ENCODE measurements around the gene MMS22L. TPM values are rescaled to one million over a fixed set of nuclear protein-coding genes. Genes with fewer than 3 reads are reported as not detected.

Gene MMS22L
- total RNA-seq, 2 experiments from 2014 or later = 43.4 to 46.3 TPM

- ATAC-seq = no peak
- Mint-ChIP-seq H3K27me3 (peaks cover 23% of the 10 kb centered on the region), H3K9me3 (ENCODE audit: low read depth) (peaks cover 10% of the 10 kb centered on the region), H3K4me1 (peaks cover 3% of the 10 kb centered on the region), H3K27ac (no peak overlapping the region), H3K4me3 (no peak overlapping the region), H3K36me3 (peaks cover 6% of the 10 kb centered on the region)
- CTCF ChIA-PET = interaction anchor here (1.0 kb wide), 1 partner anchor 103 kb away, joined by 3 read pairs; no protein-coding TSS in a partner anchor
- DNase-seq = no peak
These were observed 6.3 kb upstream of the MMS22L start for GRCh38 chr6:97289332-97289731.

DNA sequence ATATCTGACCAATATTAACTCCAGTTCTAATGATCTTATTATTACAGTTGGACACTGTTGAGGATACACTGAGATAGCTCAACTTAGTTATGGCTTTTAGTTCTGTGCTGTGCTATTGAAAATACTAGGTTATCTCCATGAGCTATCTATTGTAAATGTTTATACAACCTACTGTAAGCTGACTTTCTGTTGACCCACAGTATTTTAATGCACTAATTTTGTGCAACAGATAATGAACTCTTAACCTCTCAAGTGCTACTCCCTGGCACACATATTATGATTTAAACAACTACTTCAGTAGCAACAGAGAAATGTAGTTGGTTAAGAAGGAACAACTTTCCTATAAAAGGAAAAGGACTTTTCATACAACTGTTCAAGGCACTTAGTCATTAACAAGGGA, 5.2 kb upstream of the MMS22L start:
- Mint-ChIP-seq H3K27me3 (peaks cover 11% of the 10 kb centered on the region), H3K9me3 (ENCODE audit: low read depth) (peaks cover 10% of the 10 kb centered on the region), H3K36me3 (peaks cover 6% of the 10 kb centered on the region), H3K27ac (no peak overlapping the region), H3K4me1 (peaks cover 8% of the 10 kb centered on the region), H3K4me3 (no peak overlapping the region)
- DNase-seq (no peak), ATAC-seq (no peak)
- CTCF ChIA-PET = no interaction called here

DNA sequence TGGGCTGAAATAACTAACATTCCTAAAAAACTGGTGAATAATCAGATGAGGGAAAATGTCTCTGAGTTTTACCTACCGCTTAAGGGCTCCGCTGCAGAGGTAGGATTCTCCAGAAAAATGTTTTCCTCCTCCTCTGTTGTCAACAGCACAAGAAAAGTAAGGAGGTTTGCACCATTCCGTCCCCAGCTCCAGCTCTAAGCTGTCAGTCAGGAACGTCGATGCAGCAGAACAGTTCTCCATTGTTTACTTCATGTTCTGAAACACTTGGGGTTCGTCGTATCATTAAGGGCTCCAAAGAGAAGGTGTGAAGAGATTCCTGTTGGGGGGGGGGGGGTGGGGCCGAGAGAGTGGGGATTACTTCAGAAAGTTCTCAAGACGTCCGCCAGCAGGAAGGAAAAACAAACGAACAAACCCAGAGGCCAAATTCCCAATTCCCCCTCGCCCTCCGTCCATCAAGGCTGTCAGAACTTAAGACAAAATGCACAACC, 734 bp downstream of the MMS22L start:
- H3K27me3 Mint-ChIP-seq = no peaks in the 10 kb centered on the region
- H3K4me1 Mint-ChIP-seq = peaks cover 31% of the 10 kb centered on the region
- DNase-seq (no peak), ATAC-seq (no peak)
- peak overlapping the region; percentile 91 for H3K4me3 Mint-ChIP-seq
- H3K27ac Mint-ChIP-seq = peak overlapping the region; percentile 89
- H3K36me3 Mint-ChIP-seq = peaks cover 29% of the 10 kb centered on the region
- H3K9me3 Mint-ChIP-seq (ENCODE audit: low read depth) = no peaks in the 10 kb centered on the region
- CTCF ChIA-PET = no interaction called here

- H3K36me3 Mint-ChIP-seq = peaks cover 38% of the 10 kb centered on the region
- peaks cover 32% of the 10 kb centered on the region for H3K4me1 Mint-ChIP-seq
- peak overlapping the region; percentile 91 for H3K4me3 Mint-ChIP-seq
- H3K27me3 Mint-ChIP-seq = no peaks in the 10 kb centered on the region
- CTCF ChIA-PET = interaction anchor here (2.3 kb wide), 1 partner anchor 11 kb away, joined by 4 read pairs; no protein-coding TSS in a partner anchor
- DNase-seq (no peak), ATAC-seq (no peak)
- no peak overlapping the region for H3K27ac Mint-ChIP-seq
- no peaks in the 10 kb centered on the region for H3K9me3 Mint-ChIP-seq (ENCODE audit: low read depth)
These were observed 2.2 kb downstream of the MMS22L start for GRCh38 chr6:97280766-97281165.

DNA sequence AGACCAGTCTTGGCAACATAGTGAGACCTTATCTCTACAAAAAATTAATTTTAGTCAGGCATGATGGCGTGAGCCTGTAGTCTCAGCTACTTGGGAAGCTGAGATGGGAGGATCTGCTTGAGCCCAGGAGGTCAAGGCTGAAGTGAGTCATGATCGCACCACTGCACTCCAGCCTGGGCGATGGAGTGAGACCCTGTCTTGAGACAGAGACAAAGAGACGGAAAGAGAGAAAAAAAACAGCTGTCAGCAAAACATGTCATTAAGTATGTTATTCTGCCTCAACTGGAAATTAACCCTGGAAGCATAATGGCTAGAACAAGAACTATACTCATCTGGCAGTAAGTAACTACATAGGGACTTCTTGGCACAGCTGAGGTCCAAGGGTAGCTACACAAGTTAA, 7.2 kb downstream of the MMS22L start:
- no peaks in the 10 kb centered on the region for H3K27me3 Mint-ChIP-seq
- peaks cover 16% of the 10 kb centered on the region for H3K4me1 Mint-ChIP-seq
- H3K4me3 Mint-ChIP-seq = no peak overlapping the region
- DNase-seq = no peak
- no peak overlapping the region for H3K27ac Mint-ChIP-seq
- CTCF ChIA-PET = no interaction called here
- H3K9me3 Mint-ChIP-seq (ENCODE audit: low read depth) = no peaks in the 10 kb centered on the region
- H3K36me3 Mint-ChIP-seq = peaks cover 59% of the 10 kb centered on the region
- no peak for ATAC-seq

DNA sequence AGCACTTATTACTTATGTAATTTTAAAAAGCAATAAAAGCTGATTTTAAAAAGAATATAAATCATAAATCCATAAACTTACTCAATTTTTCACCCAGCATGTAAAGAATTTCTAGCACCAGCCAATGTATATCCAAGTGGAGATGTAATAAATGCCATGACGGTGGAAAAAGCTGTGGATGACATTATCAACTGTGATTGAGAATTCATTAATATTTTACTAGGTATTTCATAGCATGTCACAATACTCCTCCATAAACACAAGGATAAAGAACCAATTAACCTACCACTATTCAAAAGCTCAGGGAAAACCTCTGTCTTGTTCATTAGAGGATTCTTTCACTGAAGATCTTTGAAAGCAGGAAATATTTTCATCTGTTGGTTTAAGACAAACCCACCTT, 13.2 kb downstream of the MMS22L start:
- Mint-ChIP-seq H3K36me3 (peaks cover 58% of the 10 kb centered on the region), H3K4me1 (peaks cover 7% of the 10 kb centered on the region), H3K27me3 (no peaks in the 10 kb centered on the region), H3K27ac (no peak overlapping the region), H3K4me3 (no peak overlapping the region), H3K9me3 (ENCODE audit: low read depth) (no peaks in the 10 kb centered on the region)
- no peak for DNase-seq
- ATAC-seq = no peak
- CTCF ChIA-PET = interaction anchor here (1.0 kb wide), 1 partner anchor 10 kb away, joined by 4 read pairs; no protein-coding TSS in a partner anchor

GRCh38 chr6:97262676-97263075, 20.3 kb downstream of the MMS22L start:
- no peaks in the 10 kb centered on the region for H3K9me3 Mint-ChIP-seq (ENCODE audit: low read depth)
- no peak for ATAC-seq
- H3K4me3 Mint-ChIP-seq = no peak overlapping the region
- DNase-seq = no peak
- CTCF ChIA-PET = interaction anchor here (0.7 kb wide), 1 partner anchor 699 kb away, joined by 3 read pairs; no protein-coding TSS in a partner anchor
- peaks cover 4% of the 10 kb centered on the region for H3K4me1 Mint-ChIP-seq
- no peak overlapping the region for H3K27ac Mint-ChIP-seq
- no peaks in the 10 kb centered on the region for H3K27me3 Mint-ChIP-seq
- H3K36me3 Mint-ChIP-seq = peaks cover 71% of the 10 kb centered on the region

GRCh38 chr6:97246842-97247241, 36.2 kb downstream of the MMS22L start:
- Mint-ChIP-seq H3K4me3 (no peak overlapping the region), H3K36me3 (peaks cover 59% of the 10 kb centered on the region), H3K4me1 (no peaks in the 10 kb centered on the region), H3K27ac (no peak overlapping the region), H3K9me3 (ENCODE audit: low read depth) (peaks cover 6% of the 10 kb centered on the region), H3K27me3 (no peaks in the 10 kb centered on the region)
- CTCF ChIA-PET = interaction anchor here (1.5 kb wide), 1 partner anchor 60 kb away, joined by 4 read pairs; no protein-coding TSS in a partner anchor
- ATAC-seq (no peak), DNase-seq (no peak)

DNA sequence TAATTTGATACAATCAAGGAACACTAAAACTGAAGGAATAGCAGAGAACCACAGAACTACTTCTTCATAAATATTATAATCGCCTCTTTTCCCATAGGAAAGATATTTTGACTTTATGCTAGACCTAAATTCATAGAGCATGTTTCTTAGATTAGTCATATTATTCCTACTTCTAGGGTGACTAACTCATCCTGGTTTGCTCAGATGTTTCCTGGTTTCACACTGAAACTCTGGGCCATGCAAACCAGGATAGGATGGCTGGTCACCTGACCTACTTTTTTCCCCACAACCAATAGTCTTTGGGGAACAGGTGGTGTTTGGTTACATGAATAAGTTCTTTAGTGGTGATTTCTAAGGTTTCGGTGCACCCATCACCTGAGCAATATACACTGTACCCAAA, 42.8 kb downstream of the MMS22L start:
- CTCF ChIA-PET = no interaction called here

DNA sequence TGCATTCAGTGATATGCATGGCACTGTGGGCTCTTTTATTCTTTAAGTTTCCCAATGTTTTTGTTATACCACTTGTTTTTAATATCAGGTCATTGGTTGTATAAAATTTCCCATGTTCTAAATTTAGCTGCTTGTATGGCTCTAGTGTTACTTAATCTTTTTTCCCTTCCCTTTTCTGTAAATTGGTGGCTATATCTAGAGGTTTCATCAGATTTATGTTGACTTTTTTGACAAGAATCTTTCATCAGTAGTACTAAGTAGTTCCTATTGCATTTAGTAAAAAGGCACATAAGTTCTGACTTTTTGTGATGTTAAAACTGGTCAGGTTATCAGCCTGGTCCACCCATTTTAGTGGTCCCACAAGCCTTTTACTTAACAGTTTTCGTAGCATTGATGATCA, 51.1 kb downstream of the MMS22L start:
- no peak overlapping the region for H3K4me3 Mint-ChIP-seq
- no peaks in the 10 kb centered on the region for H3K27me3 Mint-ChIP-seq
- H3K9me3 Mint-ChIP-seq (ENCODE audit: low read depth) = no peaks in the 10 kb centered on the region
- CTCF ChIA-PET = no interaction called here
- no peak for ATAC-seq
- DNase-seq = no peak
- peaks cover 61% of the 10 kb centered on the region for H3K36me3 Mint-ChIP-seq
- no peaks in the 10 kb centered on the region for H3K4me1 Mint-ChIP-seq
- H3K27ac Mint-ChIP-seq = no peak overlapping the region

More for the DNA sequence above, 42.8 kb downstream of the MMS22L start:
- Mint-ChIP-seq H3K9me3 (ENCODE audit: low read depth) (peaks cover 10% of the 10 kb centered on the region), H3K27me3 (no peaks in the 10 kb centered on the region), H3K4me3 (no peak overlapping the region), H3K36me3 (peaks cover 70% of the 10 kb centered on the region), H3K27ac (no peak overlapping the region), H3K4me1 (no peaks in the 10 kb centered on the region)
- no peak for ATAC-seq
- DNase-seq = no peak

DNA sequence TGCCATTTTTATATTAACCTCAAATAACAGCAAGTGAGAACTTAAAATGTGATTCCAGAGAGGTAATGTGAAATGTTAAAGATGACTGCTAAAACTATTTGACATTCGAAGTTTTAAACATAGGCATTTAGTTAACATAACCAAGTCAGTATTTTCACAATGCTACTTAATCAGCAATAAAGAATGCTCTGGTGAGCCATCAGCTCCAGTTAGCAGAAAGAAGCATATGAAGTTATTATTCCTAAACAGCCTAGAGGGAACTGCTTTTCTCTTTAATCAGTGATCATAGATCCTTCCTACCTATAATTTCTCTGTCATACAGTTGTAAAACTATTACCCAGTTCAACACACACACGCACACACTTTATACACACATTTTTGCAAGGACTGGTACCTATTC, 60.1 kb downstream of the MMS22L start:
- H3K27ac Mint-ChIP-seq = no peak overlapping the region

DNA sequence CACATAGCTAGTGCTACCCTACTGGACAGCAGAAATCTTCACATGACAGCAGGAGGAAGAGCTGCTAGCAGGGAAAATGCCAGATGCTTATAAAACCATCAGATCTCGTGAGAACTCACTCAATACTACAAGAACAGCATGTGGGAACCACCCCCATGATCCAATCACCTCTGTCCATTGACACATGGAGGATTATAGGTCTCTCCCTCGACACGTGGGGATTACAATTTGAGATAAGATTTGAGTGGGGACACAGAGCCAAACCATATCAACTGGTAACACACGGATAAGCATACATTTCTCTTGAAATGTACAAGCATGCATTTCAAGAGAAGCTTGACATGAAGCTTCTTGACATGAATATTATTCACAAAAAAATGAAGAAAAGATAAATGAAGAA, 64.1 kb downstream of the MMS22L start:
- H3K4me3 Mint-ChIP-seq = no peak overlapping the region
- no peak overlapping the region for H3K27ac Mint-ChIP-seq

More for the DNA sequence above, 60.1 kb downstream of the MMS22L start:
- Mint-ChIP-seq H3K4me1 (no peaks in the 10 kb centered on the region), H3K9me3 (ENCODE audit: low read depth) (no peaks in the 10 kb centered on the region), H3K4me3 (no peak overlapping the region), H3K36me3 (peaks cover 28% of the 10 kb centered on the region), H3K27me3 (no peaks in the 10 kb centered on the region)
- ATAC-seq = no peak
- no peak for DNase-seq
- CTCF ChIA-PET = interaction anchor here (0.9 to 1.0 kb wide), 2 partner anchors 14 to 43 kb away, joined by 3 read pairs; no protein-coding TSS in a partner anchor

DNA sequence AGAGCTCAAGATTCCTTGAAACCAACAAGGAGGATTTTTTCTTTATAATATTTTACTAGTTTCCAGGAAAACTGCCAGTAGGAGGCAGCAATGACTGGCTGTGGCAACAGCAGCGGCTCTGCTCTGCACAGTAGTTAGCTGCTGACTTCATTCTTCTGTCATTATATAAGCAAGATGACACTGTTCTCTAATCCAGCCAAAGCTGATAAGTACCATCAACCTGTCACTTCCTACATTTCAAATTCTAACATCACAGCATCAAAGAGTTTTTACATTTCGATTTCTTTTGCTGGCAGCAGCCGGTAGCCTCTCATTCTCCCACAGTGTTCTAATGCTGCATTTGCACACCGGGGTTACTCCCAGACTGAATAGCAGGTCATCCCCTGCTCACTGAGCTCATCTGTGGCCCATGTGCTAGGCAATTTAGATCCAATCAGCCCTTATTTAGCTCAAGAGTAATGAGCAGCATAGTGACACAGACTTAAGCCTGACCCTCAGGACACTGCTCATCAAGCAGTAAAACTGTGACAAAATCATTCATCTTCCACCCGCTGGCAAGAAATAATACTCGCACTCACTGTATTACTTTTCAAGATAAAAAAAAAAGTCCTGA, 67.8 kb downstream of the MMS22L start:
- peaks cover 25% of the 10 kb centered on the region for H3K36me3 Mint-ChIP-seq
- peak; percentile 71 for ATAC-seq

More for the DNA sequence above, 64.1 kb downstream of the MMS22L start:
- ATAC-seq (no peak), DNase-seq (no peak)
- no peaks in the 10 kb centered on the region for H3K9me3 Mint-ChIP-seq (ENCODE audit: low read depth)
- H3K27me3 Mint-ChIP-seq = no peaks in the 10 kb centered on the region
- H3K4me1 Mint-ChIP-seq = peaks cover 8% of the 10 kb centered on the region
- CTCF ChIA-PET = interaction anchor here (1.0 kb wide), 1 partner anchor 10 kb away, joined by 3 read pairs; no protein-coding TSS in a partner anchor
- H3K36me3 Mint-ChIP-seq = peaks cover 18% of the 10 kb centered on the region

GRCh38 chr6:97214671-97215070, 68.3 kb downstream of the MMS22L start:
- CTCF ChIA-PET = no interaction called here
- Mint-ChIP-seq H3K4me3 (no peak overlapping the region), H3K36me3 (peaks cover 23% of the 10 kb centered on the region), H3K27me3 (no peaks in the 10 kb centered on the region), H3K27ac (no peak overlapping the region), H3K4me1 (peaks cover 8% of the 10 kb centered on the region), H3K9me3 (ENCODE audit: low read depth) (no peaks in the 10 kb centered on the region)
- ATAC-seq (no peak), DNase-seq (no peak)

More for the DNA sequence above, 67.8 kb downstream of the MMS22L start:
- H3K27ac Mint-ChIP-seq = no peak overlapping the region
- H3K9me3 Mint-ChIP-seq (ENCODE audit: low read depth) = no peaks in the 10 kb centered on the region
- peaks cover 8% of the 10 kb centered on the region for H3K4me1 Mint-ChIP-seq
- no peak overlapping the region for H3K4me3 Mint-ChIP-seq
- peak; percentile 44 for DNase-seq
- CTCF ChIA-PET = interaction anchor here (0.5 to 1.6 kb wide), 4 partner anchors 11 to 1551 kb away, joined by 3 to 5 read pairs (median 4); no protein-coding TSS in a partner anchor
- H3K27me3 Mint-ChIP-seq = no peaks in the 10 kb centered on the region
